Measurements from ENCODE around the gene CEP250. TPM values are rescaled to one million over a fixed set of nuclear protein-coding genes. Genes with fewer than 3 reads are reported as not detected.
"Not testable (repeated sequence)": the region's sequence is repeated elsewhere in the genome, so short reads cannot be mapped to it uniquely, and the experiment has no call there.

CEP250 gene
- total RNA-seq, 2 experiments from 2014 or later: 43.2 to 48.5 TPM

DNA sequence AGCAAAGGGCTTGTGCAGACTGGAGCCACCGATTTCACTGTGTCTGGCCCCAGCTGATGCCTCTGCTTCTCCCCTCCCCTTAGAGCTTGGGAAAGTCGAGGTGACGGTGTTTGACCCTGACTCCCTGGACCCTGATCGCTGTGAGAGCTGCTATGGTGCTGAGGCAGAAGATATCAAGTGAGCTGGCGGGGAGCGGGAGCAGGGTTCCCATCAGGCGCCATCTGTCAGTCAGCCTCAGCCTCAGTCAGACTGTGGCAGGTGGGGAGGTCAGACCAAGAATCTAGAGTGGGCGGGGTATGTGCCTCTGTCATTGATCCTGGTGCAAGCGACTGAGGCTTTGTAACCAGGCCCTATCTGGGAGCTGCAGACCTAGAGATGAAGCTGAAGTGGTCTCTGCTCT, 91.9 kb downstream of the CEP250 start:
- CTCF ChIA-PET: no interaction called here
- POLR2A ChIA-PET: no interaction called here

DNA sequence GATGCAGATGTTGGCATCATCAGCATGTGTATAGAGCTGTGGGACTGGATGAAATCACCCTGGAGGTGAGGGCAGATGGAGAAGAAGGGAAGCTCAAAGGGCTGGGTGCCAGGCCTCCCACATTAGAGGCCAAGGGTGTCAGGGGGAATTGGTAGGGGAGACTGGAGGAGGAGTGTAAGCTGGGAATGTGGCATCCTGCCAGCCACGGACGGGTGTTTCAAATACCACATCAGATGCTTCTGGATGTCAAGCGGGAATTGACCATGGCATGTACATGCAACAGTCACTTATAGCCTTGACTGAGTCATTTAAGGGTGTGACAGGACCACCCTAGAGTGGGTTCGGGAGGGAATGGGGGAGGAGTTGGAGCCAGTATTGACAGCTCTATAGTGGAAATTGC, 96.1 kb downstream of the CEP250 start:
- POLR2A ChIA-PET: no interaction called here
- CTCF ChIA-PET: interaction anchor here (0.7 kb wide), 1 partner anchor 51 kb away, joined by 3 read pairs; no protein-coding TSS in a partner anchor

DNA sequence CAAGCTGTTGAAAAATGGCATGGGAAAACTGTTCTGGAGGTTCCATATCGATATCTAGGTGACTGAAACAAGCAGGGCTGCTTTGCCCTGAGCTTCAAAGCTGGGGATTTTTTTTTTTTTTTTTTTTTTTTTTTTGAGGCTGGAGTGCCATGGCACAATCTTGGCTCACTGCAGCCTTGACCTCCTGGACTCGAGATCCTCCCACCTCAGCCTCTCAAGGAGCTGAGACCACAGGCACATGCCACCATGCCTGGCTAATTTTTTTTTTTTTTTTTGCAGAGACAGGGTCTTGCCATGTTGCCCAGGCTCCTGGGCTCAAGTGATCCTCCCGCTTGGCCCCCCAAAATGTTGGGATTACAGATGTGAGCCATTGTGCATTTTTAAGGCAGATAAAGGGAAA, 97.5 kb downstream of the CEP250 start:
- POLR2A ChIA-PET: interaction anchor here (0.7 kb wide), 1 partner anchor 184 kb away, joined by 9 read pairs; no protein-coding TSS in a partner anchor

GRCh38 chr20:35555461-35555860, 100.1 kb downstream of the CEP250 start:
- CTCF ChIA-PET, POLR2A ChIA-PET: not testable (repeated sequence)

More for the DNA sequence above, 97.5 kb downstream of the CEP250 start:
- CTCF ChIA-PET: interaction anchor here (0.6 kb wide), 1 partner anchor 177 kb away, joined by 4 read pairs; no protein-coding TSS in a partner anchor

DNA sequence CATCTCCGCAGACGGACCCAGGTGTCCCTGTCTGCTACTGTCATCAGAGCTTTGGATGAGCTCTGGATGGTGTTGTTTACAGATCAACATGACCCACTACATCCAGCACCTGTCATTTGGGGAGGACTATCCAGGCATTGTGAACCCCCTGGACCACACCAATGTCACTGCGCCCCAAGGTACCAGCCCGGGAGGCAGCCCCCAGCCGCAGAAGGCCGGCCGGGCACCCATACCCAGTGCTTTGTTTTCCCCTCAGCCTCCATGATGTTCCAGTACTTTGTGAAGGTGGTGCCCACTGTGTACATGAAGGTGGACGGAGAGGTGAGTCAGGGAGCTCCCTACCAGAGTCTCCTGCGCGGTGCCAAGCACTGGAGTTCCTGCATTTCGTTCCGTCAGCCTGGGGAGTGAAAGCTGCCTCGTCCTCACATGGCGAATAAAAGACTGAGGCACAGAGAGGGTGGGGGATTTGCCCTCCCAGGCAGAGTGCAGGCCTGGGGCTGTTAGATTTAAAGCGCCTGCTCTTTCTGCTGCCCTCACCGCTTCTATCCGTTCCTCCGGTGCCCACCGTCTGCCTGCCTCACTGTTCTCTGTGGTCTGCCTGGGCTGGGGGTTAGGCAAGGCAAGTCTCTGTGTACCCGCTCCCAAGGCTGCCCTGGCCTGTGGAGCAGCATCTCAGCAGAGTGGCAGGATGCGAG, 100.7 kb downstream of the CEP250 start:
- ChIA-PET POLR2A (no interaction called here), CTCF (no interaction called here)

DNA sequence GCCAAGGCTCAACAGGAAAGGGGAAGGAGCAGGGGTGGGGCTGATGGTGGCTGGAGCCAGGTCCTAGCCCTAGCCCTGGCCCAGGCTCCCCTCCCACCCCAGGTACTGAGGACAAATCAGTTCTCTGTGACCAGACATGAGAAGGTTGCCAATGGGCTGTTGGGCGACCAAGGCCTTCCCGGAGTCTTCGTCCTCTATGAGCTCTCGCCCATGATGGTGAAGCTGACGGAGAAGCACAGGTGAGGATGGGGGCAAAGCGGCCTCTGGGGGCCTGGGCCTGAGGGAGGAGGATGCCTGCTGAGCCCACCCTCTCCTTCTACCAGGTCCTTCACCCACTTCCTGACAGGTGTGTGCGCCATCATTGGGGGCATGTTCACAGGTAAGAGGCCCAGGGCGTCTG, 101.5 kb downstream of the CEP250 start:
- ChIA-PET POLR2A (no interaction called here), CTCF (no interaction called here)

DNA sequence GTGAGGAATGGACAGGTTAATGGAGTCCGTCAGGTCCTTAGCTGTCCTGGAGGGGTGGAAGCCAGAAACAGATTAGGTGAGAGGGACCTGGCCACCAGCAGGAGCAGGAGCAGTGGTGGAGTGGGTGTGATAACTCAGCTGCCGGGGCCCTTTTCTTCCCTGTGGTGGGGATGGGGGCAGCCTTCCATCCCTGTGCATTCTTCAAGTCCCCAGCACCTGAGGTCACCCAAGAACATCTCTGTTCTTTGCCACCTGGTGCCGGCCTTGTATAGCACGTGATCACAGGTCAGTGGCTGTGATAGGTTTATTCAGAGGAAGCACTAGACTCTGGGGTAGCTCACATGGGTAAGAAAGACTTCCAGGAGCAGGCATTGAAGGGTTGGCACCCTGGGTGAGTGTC, 103.1 kb downstream of the CEP250 start:
- ChIA-PET POLR2A (no interaction called here), CTCF (no interaction called here)

DNA sequence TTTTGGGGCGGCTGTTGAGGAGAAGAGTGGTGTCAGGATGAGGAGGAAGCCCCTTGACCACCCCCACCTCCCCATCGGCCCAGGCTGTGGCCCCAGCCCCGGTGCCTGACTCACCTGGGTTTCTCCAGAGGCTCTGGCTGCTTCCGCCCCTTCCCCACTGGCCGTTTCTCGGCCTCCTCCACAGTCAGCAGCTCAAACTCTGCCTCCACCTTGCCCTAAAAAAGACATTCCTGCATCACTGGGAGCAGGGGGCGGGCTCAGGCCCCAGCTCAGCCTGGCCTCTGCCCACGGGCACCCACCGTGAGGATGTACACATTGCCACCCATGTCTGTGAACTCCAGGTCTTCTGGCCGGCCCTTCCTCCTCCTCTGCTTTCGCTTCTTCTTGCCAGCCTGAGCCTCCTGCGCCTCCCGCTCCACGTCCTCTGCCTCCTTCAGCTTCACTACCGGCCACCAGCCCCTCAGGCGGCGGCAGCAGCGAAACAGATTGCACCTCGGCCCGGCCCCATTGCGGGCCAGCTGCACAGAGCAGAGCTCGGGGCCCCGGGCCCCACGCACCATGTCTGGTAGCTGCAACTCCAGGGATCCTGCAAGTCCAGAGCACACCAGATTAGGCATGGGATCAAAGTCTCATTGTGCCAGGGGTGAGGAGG, 103.8 kb downstream of the CEP250 start:
- POLR2A ChIA-PET: no interaction called here
- CTCF ChIA-PET: no interaction called here

- ChIA-PET POLR2A (no interaction called here), CTCF (no interaction called here)
These were observed 104.7 kb downstream of the CEP250 start for GRCh38 chr20:35560105-35560511.

- POLR2A ChIA-PET: no interaction called here
- CTCF ChIA-PET: no interaction called here
These were observed 105.1 kb downstream of the CEP250 start for GRCh38 chr20:35560541-35560940.

DNA sequence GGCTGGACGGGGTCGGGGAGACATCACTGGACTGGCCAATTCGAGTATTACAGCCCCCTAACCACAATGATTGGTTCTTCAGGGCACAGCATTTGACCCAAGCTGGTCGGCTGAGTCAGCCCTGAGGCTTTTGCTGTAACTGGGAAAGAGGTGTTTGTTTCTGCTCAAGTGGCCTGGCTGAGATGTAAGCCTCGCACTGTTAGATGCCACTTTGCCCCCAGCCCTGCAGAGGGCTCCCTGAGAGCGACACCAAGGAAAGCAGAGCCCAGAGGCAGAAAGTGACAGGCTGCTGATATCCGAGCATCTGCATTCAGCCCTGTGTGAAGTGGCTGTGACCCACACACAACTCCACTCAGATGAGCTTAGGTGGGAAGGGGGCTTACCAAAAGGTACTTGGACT, 105.9 kb downstream of the CEP250 start:
- ChIA-PET CTCF (no interaction called here), POLR2A (no interaction called here)

DNA sequence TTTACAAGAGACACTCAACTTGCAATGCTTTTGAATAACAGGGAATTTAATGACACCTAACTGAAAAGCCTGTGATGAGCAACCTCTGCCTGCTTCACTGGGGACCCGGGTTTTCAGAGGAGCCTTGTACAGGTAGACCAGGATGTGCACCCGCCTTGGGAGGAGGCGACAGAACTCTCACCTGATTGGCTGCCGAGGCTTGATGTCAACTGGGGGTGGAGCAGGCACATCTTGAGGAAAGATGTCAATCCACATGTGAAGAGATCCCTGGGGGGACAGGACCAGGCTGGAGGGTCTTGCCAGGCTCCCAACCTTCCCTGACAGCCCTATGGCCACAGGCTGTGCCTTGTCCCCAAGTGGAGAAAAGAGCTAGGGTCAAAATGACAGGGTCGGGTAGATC, 106.3 kb downstream of the CEP250 start:
- POLR2A ChIA-PET: no interaction called here
- CTCF ChIA-PET: no interaction called here

- ChIA-PET POLR2A (no interaction called here), CTCF (interaction anchor here (0.7 kb wide), 1 partner anchor 16 kb away, joined by 3 read pairs; no protein-coding TSS in a partner anchor)
These were observed 107.2 kb downstream of the CEP250 start for GRCh38 chr20:35562541-35563110.

- CTCF ChIA-PET: interaction anchor here (0.6 kb wide), 2 partner anchors 16 to 60 kb away, joined by 3 to 6 read pairs; no protein-coding TSS in a partner anchor
- POLR2A ChIA-PET: interaction anchor here (0.7 kb wide), 1 partner anchor 287 kb away, joined by 4 read pairs; no protein-coding TSS in a partner anchor
These were observed 108.4 kb downstream of the CEP250 start for GRCh38 chr20:35563834-35564233.

DNA sequence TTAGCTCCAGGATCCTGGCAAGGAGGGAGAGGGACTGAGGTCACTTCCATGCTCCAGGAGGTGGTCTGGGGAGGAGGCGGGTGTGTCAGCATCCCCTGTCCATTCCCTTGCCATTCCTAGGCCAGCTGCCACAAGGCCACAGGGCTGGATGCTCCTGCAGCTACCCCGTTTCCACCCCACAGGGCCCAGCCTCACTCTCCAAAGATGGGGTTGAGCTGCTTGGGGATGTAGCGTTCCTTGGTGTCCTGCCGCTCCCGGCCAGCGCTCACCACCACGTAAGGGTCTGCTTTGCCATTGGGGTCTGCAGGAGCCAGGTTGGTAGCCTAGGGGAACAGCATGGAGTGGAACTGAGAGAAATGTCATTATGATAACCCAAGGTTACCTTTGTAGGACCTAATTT, 109.5 kb downstream of the CEP250 start:
- POLR2A ChIA-PET: no interaction called here
- CTCF ChIA-PET: interaction anchor here (0.7 kb wide), 1 partner anchor 387 kb away, joined by 3 read pairs; no protein-coding TSS in a partner anchor

- ChIA-PET POLR2A (interaction anchor here (0.6 kb wide), 1 partner anchor 85 kb away, joined by 3 read pairs; no protein-coding TSS in a partner anchor), CTCF (no interaction called here)
These were observed 113.2 kb downstream of the CEP250 start for GRCh38 chr20:35568645-35569044.

Other genes starting within 250 kb of the CEP250 start
- gene MMP24, start 228.9 kb upstream of the CEP250 start, total RNA-seq: under 1 TPM in 1 of 2 experiments, not detected in 1; 0.04 TPM
- 10 to 100 TPM; 28.4 to 29.9 TPM for gene MMP24OS, start 177.5 kb upstream of the CEP250 start, total RNA-seq
- gene EIF6, start 170.8 kb upstream of the CEP250 start, total RNA-seq: 100 to 1,000 TPM; 190 to 192 TPM
- not detected for gene FAM83C, start 163.2 kb upstream of the CEP250 start, total RNA-seq
- gene UQCC1, start 43.6 kb upstream of the CEP250 start, total RNA-seq: 10 to 100 TPM; 57.4 to 72.3 TPM
- not detected for gene GDF5, start 17.4 kb upstream of the CEP250 start, total RNA-seq
- not detected for gene C20orf173, start 74.1 kb downstream of the CEP250 start, total RNA-seq
- 100 to 1,000 TPM; 132 to 141 TPM for gene ERGIC3, start 86.5 kb downstream of the CEP250 start, total RNA-seq
- gene SPAG4, start 160.2 kb downstream of the CEP250 start, total RNA-seq: 1 to 10 TPM; 3.5 to 4.7 TPM
- 100 to 1,000 TPM; 255 to 267 TPM for gene CPNE1, start 209.3 kb downstream of the CEP250 start, total RNA-seq
- 100 to 1,000 TPM; 113 to 121 TPM for gene RBM12, start 209.3 kb downstream of the CEP250 start, total RNA-seq
- gene NFS1, start 243.8 kb downstream of the CEP250 start, total RNA-seq: 10 to 100 TPM; 38.9 to 42.7 TPM
- 100 to 1,000 TPM; 136 to 141 TPM for gene ROMO1, start 243.8 kb downstream of the CEP250 start, total RNA-seq

Measured in activated CD8-positive, alpha-beta memory T cell treated with anti-CD3 and anti-CD28 coated beads for 36 hours (primary cell).